HG02571 (cell line): ENCODE measurements around the gene LY86.

Experiments used
- ATAC-seq: cut with Tn5 transposase; IDR thresholded peaks from one replicate; pipeline ENCODE4 v1.9.1; 2021; ENCODE audit warnings: mild to moderate bottlenecking, moderate library complexity; ENCODE audit not compliant: unreplicated experiment

The LY86 gene

GRCh38 chr6:6697620-6698019, 109.1 kb downstream of the LY86 start:
- no peak for ATAC-seq

GRCh38 chr6:6699741-6700367, 111.3 kb downstream of the LY86 start:
- no peak for ATAC-seq

- ATAC-seq = no peak
Observed at GRCh38 chr6:6700407-6701270, 112.1 kb downstream of the LY86 start.

GRCh38 chr6:6701864-6702263, 113.3 kb downstream of the LY86 start:
- ATAC-seq = no peak

- no peak for ATAC-seq
Observed at GRCh38 chr6:6703699-6704098, 115.2 kb downstream of the LY86 start.
